GM10248 (cell line): ENCODE measurements around the gene PRR7.
A peak's percentile ranks its signal among the peaks of the same experiment; 100 is the strongest.

Source experiments
- CTCF ChIA-PET: fragments of 300-600 bp; sonication (Branson Sonifier 250); formaldehyde crosslinking; extraction: SDS; loops from one replicate; lab custom pipeline; 2021; ENCODE audit warnings: antibody characterized with exemption; lab: Yijun Ruan, JAX
- POLR2A ChIA-PET: fragments of 350-650 bp; sonication (Branson Sonifier 250); formaldehyde crosslinking; extraction: SDS; loops from one replicate; lab custom pipeline; 2020; ENCODE audit warnings: antibody characterized with exemption; lab: Yijun Ruan, JAX
- DNase-seq: peaks from one replicate; pipeline ENCODE4 v3.0.0; 2012; ENCODE audit errors: extremely low spot score
- CTCF ChIP-seq: IDR thresholded peaks from 2 replicates; pipeline ENCODE4 v1.5.1; 2012; ENCODE audit warnings: mild to moderate bottlenecking, low read depth; ENCODE audit errors: extremely low read depth, missing control alignments, control extremely low read depth

Gene PRR7

GRCh38 chr5:177454397-177455035 is 7.9 kb downstream of the PRR7 start:
- CTCF ChIA-PET, result interaction anchor here (0.7 to 21.0 kb wide), 40 partner anchors 12 to 797 kb away, joined by 3 to 549 read pairs (median 6); partner anchors contain the start of genes DOK3, F12, GRK6 and LMAN2
- DNase-seq, result peak; percentile 95
- POLR2A ChIA-PET, result interaction anchor here (0.8 to 2.1 kb wide), 4 partner anchors 9 to 71 kb away, joined by 3 to 10 read pairs (median 4); partner anchors contain the start of genes GRK6 and SLC34A1
- TF ChIP-seq CTCF, result peak; percentile 90

GRCh38 chr5:177455036-177455660 is 8.5 kb downstream of the PRR7 start:
- TF ChIP-seq CTCF, result peak; percentile 80
- CTCF ChIA-PET, result interaction anchor here (0.8 to 21.0 kb wide), 43 partner anchors 12 to 384 kb away, joined by 3 to 549 read pairs (median 6); partner anchors contain the start of genes DOK3, F12, GRK6 and LMAN2
- peak; percentile 89 for DNase-seq
- POLR2A ChIA-PET, result interaction anchor here (0.8 to 2.1 kb wide), 5 partner anchors 10 to 71 kb away, joined by 3 to 10 read pairs (median 3); partner anchors contain the start of genes DOK3, GRK6 and SLC34A1

- CTCF ChIA-PET, result interaction anchor here (0.8 to 21.0 kb wide), 41 partner anchors 12 to 385 kb away, joined by 3 to 549 read pairs (median 7); partner anchors contain the start of genes DOK3, F12, GRK6 and LMAN2
- DNase-seq, result peak; percentile 91
- POLR2A ChIA-PET, result interaction anchor here (0.8 to 2.1 kb wide), 4 partner anchors 52 to 72 kb away, joined by 3 to 10 read pairs (median 3); partner anchors contain the start of genes DOK3 and SLC34A1
- TF ChIP-seq CTCF, result peak; percentile 97
These were observed 9.3 kb downstream of the PRR7 start for GRCh38 chr5:177455661-177456590.

GRCh38 chr5:177456591-177456964 is 10.0 kb downstream of the PRR7 start:
- ChIA-PET POLR2A (interaction anchor here (0.8 kb wide), 1 partner anchor 62 kb away, joined by 3 read pairs; no protein-coding TSS in a partner anchor), CTCF (interaction anchor here (0.9 to 15.6 kb wide), 25 partner anchors 11 to 346 kb away, joined by 3 to 285 read pairs (median 8); partner anchors contain the start of genes DOK3, GRK6, PRR7 and TMED9)
- DNase-seq, result no peak
- TF ChIP-seq CTCF, result no peak

GRCh38 chr5:177456976-177457851 is 10.6 kb downstream of the PRR7 start:
- peak; percentile 92 for DNase-seq
- no peak for TF ChIP-seq CTCF
- ChIA-PET POLR2A (interaction anchor here (0.8 to 0.9 kb wide), 2 partner anchors 31 to 62 kb away, joined by 3 read pairs; partner anchors contain the start of gene GRK6), CTCF (interaction anchor here (0.6 to 15.6 kb wide), 38 partner anchors 11 to 346 kb away, joined by 3 to 285 read pairs (median 6); partner anchors contain the start of genes DOK3, GRK6, MXD3 and PFN3)
